SU-DHL-6 (cell line): Measurements from ENCODE around the gene KIF21B.
"Not testable (repeated sequence)": the region's sequence is repeated elsewhere in the genome, so short reads cannot be mapped to it uniquely, and the experiment has no call there.

ENCODE experiments used
- H2AFZ ChIP-seq: fragments of 200-600 bp; sonication (generic); 2 replicates; pipeline ENCODE4 v1.6.1; 2014; ENCODE audit warnings: low read depth, mild to moderate bottlenecking, moderate library complexity, mixed read lengths, antibody characterized with exemption, low read length; ENCODE audit not compliant: severe bottlenecking
- H3F3A ChIP-seq: fragments of 200-600 bp; shearing (Covaris generic); 2 replicates; pipeline ENCODE4 v1.6.0; 2016; ENCODE audit warnings: antibody characterized with exemption, mild to moderate bottlenecking; ENCODE audit not compliant: insufficient read depth
- H3K27ac ChIP-seq: fragments of 200-600 bp; sonication (generic); 2 replicates; pipeline ENCODE4 v1.5.1; 2016; ENCODE audit warnings: low read depth, mild to moderate bottlenecking, low read length, moderate library complexity, mixed read lengths
- H3K27me3 ChIP-seq: fragments of 200-600 bp; sonication (generic), shearing (Covaris generic); 2 replicates; pipeline ENCODE4 v1.6.0; 2014; ENCODE audit warnings: mild to moderate bottlenecking, low read length
- H3K36me3 ChIP-seq: fragments of 200-600 bp; sonication (generic); 2 replicates; pipeline ENCODE4 v1.6.1; 2014; ENCODE audit warnings: mild to moderate bottlenecking, low read length, mixed read lengths
- H3K4me2 ChIP-seq: fragments of 300-600, 200-600 bp; shearing (Covaris generic), sonication (generic); 2 replicates; pipeline ENCODE4 v1.6.0; 2014; ENCODE audit warnings: low read length, low read depth, mild to moderate bottlenecking; ENCODE audit not compliant: poor library complexity, severe bottlenecking
- H3K4me3 ChIP-seq: fragments of 200-600 bp; sonication (generic); 2 replicates; pipeline ENCODE4 v1.5.1; 2014; ENCODE audit warnings: antibody characterized with exemption, low read length, mild to moderate bottlenecking, mixed read lengths; ENCODE audit not compliant: insufficient read depth, poor library complexity, severe bottlenecking
- H3K79me2 ChIP-seq: fragments of 200-600 bp; sonication (generic); 2 replicates; pipeline ENCODE4 v1.6.1; 2014; ENCODE audit warnings: mild to moderate bottlenecking, low read length, moderate library complexity; ENCODE audit not compliant: insufficient read depth
- H3K9ac ChIP-seq: fragments of 200-600 bp; sonication (generic); 2 replicates; pipeline ENCODE4 v1.7.0; 2014; ENCODE audit warnings: mild to moderate bottlenecking, low read length
- H3K9me2 ChIP-seq: fragments of 200-600 bp; sonication (generic); replicated peaks from 2 replicates; pipeline ENCODE4 v1.6.1; 2014; ENCODE audit warnings: low read length; ENCODE audit not compliant: insufficient read depth
- H3K9me3 ChIP-seq: fragments of 200-600 bp; sonication (generic); 2 replicates; pipeline ENCODE4 v1.6.1; 2014; ENCODE audit warnings: low read length, mixed read lengths; ENCODE audit not compliant: insufficient read depth
- H4K20me1 ChIP-seq: fragments of 200-600 bp; sonication (generic); 2 replicates; pipeline ENCODE4 v1.6.1; 2014; ENCODE audit warnings: low read depth, mild to moderate bottlenecking, antibody characterized with exemption, low read length, moderate library complexity, mixed read lengths
- CTCF ChIP-seq: fragments of 200-600 bp; sonication (generic); IDR thresholded peaks from one replicate; pipeline ENCODE4 v1.5.1; 2017; ENCODE audit warnings: antibody characterized with exemption, mild to moderate bottlenecking, low read length, moderate library complexity; ENCODE audit not compliant: insufficient read depth, poor library complexity, severe bottlenecking
- EZH2phosphoT487 ChIP-seq: fragments of 200-600 bp; sonication (generic), shearing (Covaris generic); conservative IDR thresholded peaks from 2 replicates; pipeline ENCODE4 v1.6.1; 2018; ENCODE audit warnings: mild to moderate bottlenecking, antibody characterized with exemption, low read length, moderate library complexity, mixed read lengths

Gene KIF21B

GRCh38 chr1:200963076-200963475 is 60.4 kb downstream of the KIF21B start:
- no peaks in the 10 kb centered on the region for H3K9me2 ChIP-seq
- H3K4me2 ChIP-seq, result no peak overlapping the region
- H3K79me2 ChIP-seq, result no peaks in the 10 kb centered on the region
- no peak overlapping the region for H3K9ac ChIP-seq
- H3K27me3 ChIP-seq, result no peaks in the 10 kb centered on the region
- no peak overlapping the region for H2AFZ ChIP-seq
- no peak for TF ChIP-seq CTCF
- TF ChIP-seq EZH2phosphoT487, result no peak
- no peak overlapping the region for H3K27ac ChIP-seq
- H3K36me3 ChIP-seq, result no peaks in the 10 kb centered on the region
- no peaks in the 10 kb centered on the region for H4K20me1 ChIP-seq
- no peaks in the 10 kb centered on the region for H3K9me3 ChIP-seq
- no peak overlapping the region for H3K4me3 ChIP-seq
- H3F3A ChIP-seq, result no peaks in the 10 kb centered on the region

- H3K9ac ChIP-seq, result no peak overlapping the region
- H3K27me3 ChIP-seq, result no peaks in the 10 kb centered on the region
- H3K9me3 ChIP-seq, result no peaks in the 10 kb centered on the region
- H3K36me3 ChIP-seq, result no peaks in the 10 kb centered on the region
- no peaks in the 10 kb centered on the region for H3K79me2 ChIP-seq
- no peak overlapping the region for H2AFZ ChIP-seq
- H3K4me2 ChIP-seq, result no peak overlapping the region
- no peak overlapping the region for H3K27ac ChIP-seq
- no peak overlapping the region for H3K4me3 ChIP-seq
- no peaks in the 10 kb centered on the region for H3K9me2 ChIP-seq
- no peaks in the 10 kb centered on the region for H3F3A ChIP-seq
- TF ChIP-seq CTCF (no peak), EZH2phosphoT487 (no peak)
- H4K20me1 ChIP-seq, result no peaks in the 10 kb centered on the region
Measured at GRCh38 chr1:200962631-200963030, 60.9 kb downstream of the KIF21B start.

- not testable (repeated sequence) for H3K27ac ChIP-seq, H2AFZ ChIP-seq, H3K9ac ChIP-seq, H3K79me2 ChIP-seq, H3F3A ChIP-seq, H3K27me3 ChIP-seq, H3K4me2 ChIP-seq, H4K20me1 ChIP-seq, H3K9me3 ChIP-seq, H3K9me2 ChIP-seq, H3K4me3 ChIP-seq, H3K36me3 ChIP-seq
Measured at GRCh38 chr1:200962151-200962550, 61.4 kb downstream of the KIF21B start.

GRCh38 chr1:200960948-200961340 is 62.6 kb downstream of the KIF21B start:
- no peak overlapping the region for H3K4me3 ChIP-seq
- no peak for TF ChIP-seq EZH2phosphoT487
- no peak for TF ChIP-seq CTCF
- no peaks in the 10 kb centered on the region for H3K9me3 ChIP-seq
- H3K79me2 ChIP-seq, result no peaks in the 10 kb centered on the region
- no peaks in the 10 kb centered on the region for H3K27me3 ChIP-seq
- no peaks in the 10 kb centered on the region for H3F3A ChIP-seq
- no peaks in the 10 kb centered on the region for H3K36me3 ChIP-seq
- no peaks in the 10 kb centered on the region for H3K9me2 ChIP-seq
- H4K20me1 ChIP-seq, result no peaks in the 10 kb centered on the region
- no peak overlapping the region for H3K9ac ChIP-seq
- no peak overlapping the region for H3K4me2 ChIP-seq
- no peak overlapping the region for H2AFZ ChIP-seq
- no peak overlapping the region for H3K27ac ChIP-seq
